IPS DF 4.7 (cell line): ENCODE measurements around the gene UBE2F.

Experiments used
- DNase-seq: peaks from one replicate; pipeline ENCODE4 v3.0.0-alpha.2; 2013; ENCODE audit warnings: low spot score; ENCODE audit errors: extremely low read depth

Gene UBE2F

DNA sequence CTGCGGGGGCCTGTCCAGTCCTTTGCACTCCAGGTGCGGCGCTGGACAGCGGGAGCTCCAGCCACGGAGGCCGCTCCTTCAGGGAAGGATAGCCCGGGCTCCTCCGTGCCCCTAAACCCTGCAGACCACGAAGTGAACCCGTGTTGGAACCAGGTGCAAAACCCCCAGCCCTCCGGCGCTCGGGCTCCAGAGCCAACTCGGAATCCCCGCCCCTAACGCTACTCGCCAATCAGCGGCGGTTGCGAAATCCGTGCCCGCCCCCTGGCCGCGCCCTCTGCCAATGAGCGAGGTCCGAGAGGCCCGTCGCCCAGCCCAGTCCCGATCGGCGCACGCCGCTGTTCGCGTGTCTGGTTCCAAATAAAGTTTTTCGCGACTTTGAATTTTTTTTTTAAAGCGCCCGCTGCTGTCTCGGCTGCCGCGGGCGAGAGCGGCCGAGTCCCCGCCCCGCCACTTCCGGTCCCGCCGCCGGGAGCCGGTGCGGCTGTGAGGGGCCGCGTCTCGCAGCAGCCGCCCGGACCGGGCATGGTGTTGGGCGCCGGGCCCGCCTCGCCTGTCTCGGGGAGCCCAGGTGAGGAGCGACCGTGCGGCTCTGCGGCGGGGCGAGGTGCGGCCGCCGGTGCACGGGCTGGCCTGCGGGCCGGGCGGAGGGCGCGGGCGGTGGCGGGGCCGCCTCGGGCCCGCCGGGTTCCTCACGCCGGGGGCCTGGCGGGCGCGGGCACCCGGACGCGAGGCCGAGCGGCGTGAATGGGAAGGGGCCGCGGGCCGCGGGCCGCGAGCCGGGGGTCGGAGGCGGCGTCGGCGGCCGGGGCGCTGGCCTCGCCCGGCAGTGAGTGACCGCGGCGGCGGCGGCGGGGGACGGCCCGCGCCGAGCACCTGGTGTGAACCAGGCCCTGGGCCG is at the start of gene UBE2F:
Gene UBE2F, plus strand, starts transcription at position 450 of the 898 bp plus-strand sequence. CDS start 6,094 bp downstream, outside the sequence.
- DNase-seq = peak; percentile 80

DNA sequence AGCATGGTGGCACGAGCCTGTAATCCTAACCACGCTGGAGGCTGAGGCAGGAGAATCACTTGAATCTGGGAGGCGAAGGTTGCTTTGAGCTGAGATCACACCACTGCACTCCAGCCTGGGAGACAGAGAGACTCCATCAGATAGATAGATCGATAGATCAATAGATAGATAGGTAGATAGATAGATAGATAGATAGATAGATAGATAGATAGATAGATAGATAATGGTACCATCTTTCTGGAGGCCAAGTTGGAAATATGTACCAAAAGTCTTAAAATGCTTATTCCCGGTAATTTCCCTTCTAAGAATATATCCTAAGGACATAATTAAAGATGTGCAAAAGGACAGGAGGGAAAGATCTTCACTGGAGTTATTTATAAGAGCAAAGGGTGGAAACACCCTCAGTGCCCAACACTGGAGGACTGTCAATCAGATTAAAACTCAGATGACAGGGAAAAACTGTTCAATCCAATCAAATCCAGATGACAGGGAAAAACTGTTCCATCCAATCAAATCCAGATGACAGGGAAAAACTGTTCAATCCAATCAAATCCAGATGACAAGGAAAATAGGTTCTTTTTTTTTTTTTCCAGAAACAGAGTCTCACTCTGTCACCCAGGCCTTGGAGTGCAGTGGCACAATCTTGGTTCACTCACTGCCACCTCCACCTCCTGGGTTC is 49.0 kb upstream of the UBE2F start:
- DNase-seq = no peak

GRCh38 chr2:237919593-237919992 is 47.2 kb upstream of the UBE2F start:
- no peak for DNase-seq

DNA sequence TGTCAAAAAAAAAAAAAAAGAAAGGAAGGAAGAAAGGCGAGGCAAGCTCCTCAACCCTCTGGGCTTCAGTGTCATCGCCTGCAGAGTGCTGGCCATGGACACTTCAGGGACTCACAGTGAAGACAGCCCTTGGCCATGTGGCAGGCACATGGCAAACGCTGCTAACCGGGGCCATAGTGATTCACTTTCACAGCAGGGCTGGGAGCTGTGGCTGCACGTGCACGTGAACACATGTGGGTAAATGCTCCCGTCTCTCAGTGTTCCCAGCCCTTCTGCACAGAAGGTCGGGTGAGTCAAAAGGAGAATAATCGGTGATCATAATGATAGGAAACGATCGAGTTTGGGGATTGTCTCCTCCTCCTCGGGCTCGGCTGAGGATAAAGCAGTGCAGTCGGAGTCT is 46.1 kb upstream of the UBE2F start:
- no peak for DNase-seq

DNA sequence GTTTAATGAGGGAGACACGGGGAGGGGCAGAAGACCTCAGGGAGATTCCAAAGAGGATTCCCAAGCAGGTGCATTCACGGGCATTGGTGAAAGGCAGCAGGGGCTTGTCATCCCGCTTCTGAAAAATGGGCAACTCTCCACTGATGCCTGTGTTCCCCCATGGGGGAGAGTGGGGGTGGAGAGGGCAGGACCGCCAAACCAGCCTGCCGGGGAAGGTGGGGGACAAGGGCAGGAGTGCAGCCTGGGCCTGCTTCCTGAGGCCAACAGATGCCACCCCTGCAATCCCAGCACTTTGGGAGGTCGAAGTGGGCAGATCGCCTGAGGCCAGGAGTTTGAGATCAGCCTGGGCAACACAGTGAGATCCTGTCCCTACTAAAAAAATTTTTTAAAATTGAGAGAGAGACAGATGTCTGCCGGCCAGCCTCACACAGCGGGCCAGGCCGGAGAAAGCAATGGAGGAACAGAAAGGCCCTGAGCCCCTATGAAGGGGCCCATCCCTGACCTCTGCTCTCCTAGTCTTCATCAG is 44.8 kb upstream of the UBE2F start:
- no peak for DNase-seq

DNA sequence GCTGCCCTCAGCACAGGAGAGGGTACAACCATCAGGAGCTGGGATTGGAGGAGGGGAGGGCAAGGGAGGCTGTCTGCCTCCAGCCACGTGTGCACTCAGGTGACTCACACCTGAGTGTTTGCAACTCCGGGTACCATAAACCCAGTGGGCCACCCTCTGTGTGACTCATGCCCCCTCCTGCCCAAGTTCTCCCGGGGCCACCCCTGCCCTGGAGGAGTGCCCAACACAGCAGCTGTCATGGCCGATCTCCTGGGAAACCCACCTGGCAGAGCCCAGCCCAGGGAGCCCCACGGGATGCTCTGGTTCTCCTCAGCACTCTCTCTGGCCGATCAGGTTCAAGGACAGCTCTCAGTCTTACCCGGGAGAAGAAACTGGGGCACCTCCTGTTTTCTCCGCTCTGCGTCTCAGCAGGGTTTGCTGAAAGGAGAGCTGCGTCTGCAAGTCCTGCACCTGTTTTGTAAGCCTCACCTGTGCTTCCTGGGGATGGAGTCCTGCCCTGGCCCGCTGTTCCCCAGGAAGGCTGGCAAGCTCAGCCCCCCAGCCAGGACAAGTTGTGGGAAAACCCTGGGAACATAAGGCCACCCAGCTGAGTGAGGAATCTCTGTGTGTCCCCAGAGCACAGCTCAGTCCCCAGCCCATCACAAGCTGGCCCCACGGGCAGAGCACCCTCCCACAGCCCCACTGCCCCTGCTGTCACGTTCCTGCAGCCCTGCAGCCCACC is 44.0 kb upstream of the UBE2F start:
- DNase-seq = no peak

DNA sequence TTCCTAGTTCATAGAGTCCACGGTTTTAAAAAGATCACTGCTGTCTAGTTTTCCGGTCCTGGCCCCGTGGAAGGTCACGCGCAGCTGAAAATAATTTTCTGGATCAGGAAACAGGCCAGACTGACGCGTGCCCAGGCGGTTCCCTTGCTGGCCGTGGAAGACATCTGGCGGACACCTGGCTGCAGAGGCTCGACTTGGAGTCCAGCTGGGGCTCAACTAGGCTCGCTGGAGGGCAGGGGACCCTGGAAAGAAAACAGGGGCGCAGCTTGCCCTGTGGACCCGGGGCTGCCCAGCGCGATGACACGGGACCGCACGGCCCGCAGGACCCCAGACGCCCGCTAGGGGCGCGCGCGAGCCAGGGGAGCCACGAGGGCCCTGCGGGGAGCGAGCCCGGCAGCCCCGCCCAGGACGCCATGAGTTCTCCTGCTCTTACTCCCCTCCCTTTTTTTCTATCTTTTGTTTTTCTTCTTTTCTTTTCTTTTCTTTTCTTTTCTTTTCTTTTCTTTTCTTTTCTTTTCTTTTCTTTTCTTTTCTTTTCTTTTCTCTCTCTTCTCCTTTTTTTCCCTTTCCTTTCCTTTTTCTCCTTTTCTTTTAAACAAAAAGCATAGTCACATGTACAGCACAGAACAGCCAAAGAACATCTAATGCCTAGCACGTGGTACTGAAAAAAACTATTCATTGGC is 43.2 kb upstream of the UBE2F start:
- peak; percentile 19 for DNase-seq

GRCh38 chr2:237924164-237924534 is 42.7 kb upstream of the UBE2F start:
- DNase-seq = no peak

DNA sequence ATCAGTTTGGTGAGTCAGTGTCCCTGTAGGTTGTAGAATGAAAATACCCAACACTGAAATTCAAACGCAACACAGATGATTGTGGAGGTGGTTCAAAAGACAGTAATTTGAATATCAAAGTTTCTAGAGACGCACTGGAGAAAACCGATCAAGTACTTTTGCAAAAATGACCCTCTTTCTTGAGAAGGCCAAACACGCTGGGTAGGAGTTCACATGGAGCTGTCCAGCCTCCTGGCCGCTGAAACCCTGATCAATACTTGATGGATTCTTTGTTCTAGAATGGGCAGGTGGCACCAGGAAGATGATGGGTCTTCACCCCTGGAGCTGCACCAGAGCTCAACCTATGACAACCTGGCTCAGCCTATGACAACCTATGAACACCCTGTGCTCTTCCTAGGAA is 39.7 kb upstream of the UBE2F start:
- DNase-seq = no peak

- no peak for DNase-seq
Measured at GRCh38 chr2:237927986-237928385, 38.8 kb upstream of the UBE2F start.

GRCh38 chr2:237929979-237930378 is 36.8 kb upstream of the UBE2F start:
- DNase-seq = no peak

- DNase-seq = no peak
Measured at GRCh38 chr2:237931205-237931721, 35.6 kb upstream of the UBE2F start.

- no peak for DNase-seq
Measured at GRCh38 chr2:237932731-237933131, 34.1 kb upstream of the UBE2F start.

DNA sequence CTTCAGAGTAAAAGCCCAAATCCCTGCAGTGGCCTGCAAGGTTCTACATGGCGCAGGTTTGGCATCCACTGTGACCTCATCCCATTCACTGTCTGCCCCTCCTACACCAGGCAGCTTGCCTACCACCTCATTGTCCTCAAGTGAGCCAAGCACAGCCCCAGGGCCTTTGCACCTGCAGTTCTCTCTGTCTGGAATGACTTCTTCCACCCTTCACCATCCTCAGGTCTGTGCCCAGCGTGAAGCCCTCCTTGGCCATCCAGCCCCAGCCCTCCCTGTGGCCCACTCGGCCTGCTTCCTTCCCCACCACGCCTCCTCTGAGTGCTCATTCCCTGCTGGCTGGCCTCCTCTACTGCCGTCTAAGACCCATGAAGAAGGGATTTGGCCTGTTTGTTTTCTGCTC is 32.6 kb upstream of the UBE2F start:
- no peak for DNase-seq

- no peak for DNase-seq
Measured at GRCh38 chr2:237935740-237936452, 30.9 kb upstream of the UBE2F start.

DNA sequence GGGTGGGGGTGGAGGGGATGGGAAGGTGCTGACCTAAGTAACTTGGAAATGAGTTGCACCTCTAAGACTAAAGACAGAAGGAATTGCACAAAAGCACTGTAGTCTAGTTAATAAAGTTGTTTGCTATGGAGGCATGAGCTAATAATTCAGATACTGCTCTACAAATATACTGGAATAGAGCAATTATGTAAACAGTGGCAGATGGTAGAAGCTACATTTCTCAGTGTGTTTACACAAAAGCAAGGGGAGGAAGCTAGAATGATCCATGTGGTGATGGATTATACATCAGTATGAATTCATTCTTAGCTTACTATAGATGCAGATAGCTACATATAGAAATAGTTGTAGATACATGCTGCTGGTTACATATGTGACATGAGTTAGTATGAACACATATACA is 27.6 kb upstream of the UBE2F start:
- DNase-seq = no peak

DNA sequence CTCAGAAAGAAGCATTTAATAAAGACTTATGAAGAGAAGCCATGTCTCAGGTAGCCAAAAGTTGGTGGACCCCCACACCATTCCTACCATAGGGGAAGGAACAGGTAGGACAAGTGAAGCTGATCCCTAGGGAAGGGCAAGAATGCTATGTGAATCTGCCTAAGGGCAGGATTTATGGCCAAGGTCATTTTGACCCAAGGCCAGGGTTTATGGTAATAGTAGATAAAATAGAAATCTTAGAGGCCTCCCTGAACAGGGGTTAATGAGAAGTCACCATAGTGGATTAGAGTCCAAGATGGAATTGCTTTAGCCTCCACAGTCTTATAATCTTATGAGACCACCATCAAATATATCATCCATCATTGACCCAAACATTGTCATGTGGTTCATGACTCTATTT is 26.0 kb upstream of the UBE2F start:
- no peak for DNase-seq

DNA sequence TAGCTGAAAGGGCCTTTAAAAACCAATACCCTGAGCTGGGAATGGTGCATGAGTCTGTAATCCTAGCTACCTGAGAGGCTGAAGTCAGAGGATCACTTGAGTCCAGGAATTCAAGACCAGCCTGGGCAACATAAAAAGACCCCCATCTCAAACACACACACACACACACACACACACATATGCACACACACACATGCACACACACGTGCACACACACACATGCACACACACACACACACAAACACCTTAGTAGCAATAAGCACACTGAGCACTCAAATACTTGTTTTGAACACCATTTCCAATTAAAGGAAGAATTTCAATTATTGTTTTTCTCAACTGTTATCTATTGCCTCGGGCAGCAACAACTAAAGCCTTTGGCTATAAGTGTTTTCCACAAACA is 25.6 kb upstream of the UBE2F start:
- DNase-seq = no peak

DNA sequence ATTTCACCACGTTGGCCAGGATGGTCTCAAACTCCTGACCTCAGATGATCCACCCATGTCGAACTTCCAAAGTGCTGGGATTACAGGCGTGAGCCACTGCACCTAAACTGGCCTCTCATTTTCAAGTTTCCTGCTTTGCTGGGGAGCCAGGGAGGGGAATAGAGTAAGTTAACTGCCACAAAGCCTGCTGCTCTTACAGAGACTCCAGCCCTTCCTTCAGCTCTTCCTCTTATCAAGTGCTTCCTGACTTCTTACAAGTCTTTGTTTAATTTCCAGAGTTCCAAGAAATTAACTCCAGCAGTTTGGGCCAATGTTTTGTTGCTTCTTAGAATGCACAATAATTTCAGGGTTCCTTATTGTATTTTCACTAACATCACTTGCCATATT is 24.3 kb upstream of the UBE2F start:
- DNase-seq = no peak

- DNase-seq = no peak
Measured at GRCh38 chr2:237943395-237944094, 23.3 kb upstream of the UBE2F start.
